Measurements from ENCODE around the gene RETSAT.

DNA sequence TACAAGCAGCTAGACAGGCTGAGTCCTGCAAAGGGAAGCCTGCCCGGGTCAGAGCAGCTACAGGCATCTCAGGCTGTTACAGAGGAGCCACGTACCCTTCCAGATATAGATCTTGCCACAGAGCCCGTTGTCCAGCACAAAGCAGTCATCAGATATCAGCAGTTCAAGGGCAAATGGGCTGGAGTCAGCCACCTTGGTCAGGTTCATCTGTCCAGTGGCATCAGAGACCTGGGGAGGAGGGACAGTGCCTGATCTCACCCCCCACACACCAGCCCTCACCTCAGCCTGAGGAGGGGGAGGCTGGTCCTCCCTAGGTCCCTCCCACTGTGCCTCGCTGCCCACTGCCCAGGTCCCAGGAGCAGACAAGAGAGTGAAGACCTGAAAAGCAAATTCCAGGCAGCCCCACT is 43.6 kb upstream of the RETSAT start:
- TF ChIP-seq, protein P1, sequence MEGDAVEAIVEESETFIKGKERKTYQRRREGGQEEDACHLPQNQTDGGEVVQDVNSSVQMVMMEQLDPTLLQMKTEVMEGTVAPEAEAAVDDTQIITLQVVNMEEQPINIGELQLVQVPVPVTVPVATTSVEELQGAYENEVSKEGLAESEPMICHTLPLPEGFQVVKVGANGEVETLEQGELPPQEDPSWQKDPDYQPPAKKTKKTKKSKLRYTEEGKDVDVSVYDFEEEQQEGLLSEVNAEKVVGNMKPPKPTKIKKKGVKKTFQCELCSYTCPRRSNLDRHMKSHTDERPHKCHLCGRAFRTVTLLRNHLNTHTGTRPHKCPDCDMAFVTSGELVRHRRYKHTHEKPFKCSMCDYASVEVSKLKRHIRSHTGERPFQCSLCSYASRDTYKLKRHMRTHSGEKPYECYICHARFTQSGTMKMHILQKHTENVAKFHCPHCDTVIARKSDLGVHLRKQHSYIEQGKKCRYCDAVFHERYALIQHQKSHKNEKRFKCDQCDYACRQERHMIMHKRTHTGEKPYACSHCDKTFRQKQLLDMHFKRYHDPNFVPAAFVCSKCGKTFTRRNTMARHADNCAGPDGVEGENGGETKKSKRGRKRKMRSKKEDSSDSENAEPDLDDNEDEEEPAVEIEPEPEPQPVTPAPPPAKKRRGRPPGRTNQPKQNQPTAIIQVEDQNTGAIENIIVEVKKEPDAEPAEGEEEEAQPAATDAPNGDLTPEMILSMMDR (IDR thresholded peaks at IDR 0.05): no peak
- TF ChIP-seq POLR2AphosphoS5 (IDR thresholded peaks at IDR 0.05; ENCODE audit: insufficient read depth in 1 of 2, low read depth in 1 of 2) (no peak), POLR2A (IDR thresholded peaks at IDR 0.05) (no peak)
